B cell (primary cell): ENCODE measurements around the gene CFL2. TPM values are rescaled to one million over a fixed set of nuclear protein-coding genes. Genes with fewer than 3 reads are reported as not detected.

Experiments
- ATAC-seq: fragments of 200-7000 bp; cut with Tn5 transposase; one replicate; pipeline ENCODE4 v1.10.0; 2021; ENCODE audit warnings: low read depth, mild to moderate bottlenecking, moderate number of reproducible peaks, moderate library complexity
- CTCF ChIA-PET: fragments of 350-600 bp; sonication (Branson Sonifier 250); formaldehyde crosslinking; loops from one replicate; lab custom pipeline; 2021; ENCODE audit warnings: antibody characterized with exemption, inconsistent platforms; lab: Charles Lee
- POLR2A ChIA-PET: fragments of 350-600 bp; sonication (Branson Sonifier 250); formaldehyde crosslinking; loops from one replicate; lab custom pipeline; 2021; ENCODE audit warnings: antibody characterized with exemption; lab: Charles Lee
- DNase-seq: peaks from one replicate; pipeline ENCODE4 v3.0.0; 2013
- H2AFZ ChIP-seq: 2 replicates; pipeline ENCODE4 v1.6.1; 2012; ENCODE audit warnings: mild to moderate bottlenecking, low read depth, low read length; ENCODE audit not compliant: insufficient read depth, poor library complexity, severe bottlenecking
- H3K27ac ChIP-seq, 2 donors: 1 replicate in 1 of 2; 2 replicates in 1 of 2; pipeline ENCODE4 v1.5.1; 2012 to 2013; ENCODE audit warnings: low read length in 2 of 2, mild to moderate bottlenecking in 2 of 2, moderate library complexity in 1 of 2
- H3K27me3 ChIP-seq, 4 experiments: fragments of 200-600 bp in 1 of 4; sonication (generic) in 1 of 4; replicated peaks in 1 of 4; 1 replicate in 2 of 4; 2 replicates in 2 of 4; pipeline versions ENCODE4 v1.6.1 to v1.7.0; 2013 to 2016; ENCODE audit warnings: low read length in 3 of 4, mild to moderate bottlenecking in 2 of 4, mixed read lengths in 1 of 4, moderate library complexity in 1 of 4; ENCODE audit not compliant: insufficient read depth in 4 of 4, control insufficient read depth in 3 of 4; ENCODE audit errors: control extremely low read depth in 1 of 4
- H3K36me3 ChIP-seq, 2 experiments: replicated peaks in 1 of 2; 1 replicate in 1 of 2; 2 replicates in 1 of 2; pipeline versions ENCODE4 v1.6.1 to v1.7.1; 2013; ENCODE audit warnings: low read length in 1 of 2; ENCODE audit not compliant: insufficient read depth in 2 of 2, control insufficient read depth in 1 of 2; ENCODE audit errors: control extremely low read depth in 1 of 2, extremely low read depth in 1 of 2
- H3K4me1 ChIP-seq, 2 donors: fragments of 200-600 bp in 1 of 2; sonication (generic) in 1 of 2; 1 replicate in 1 of 2; 2 replicates in 1 of 2; pipeline versions ENCODE4 v1.5.1 to v1.6.1; 2013 to 2017; ENCODE audit warnings: low read length in 2 of 2; ENCODE audit not compliant: control insufficient read depth in 2 of 2, insufficient read depth in 2 of 2
- H3K4me2 ChIP-seq: replicated peaks from 2 replicates; pipeline ENCODE3; 2012; ENCODE audit warnings: mild to moderate bottlenecking, low read depth, low read length; ENCODE audit not compliant: poor library complexity, severe bottlenecking
- H3K4me3 ChIP-seq, 5 experiments: fragments of 200-600 bp in 1 of 5; sonication (generic) in 1 of 5; 1 replicate in 3 of 5; 2 replicates in 2 of 5; pipeline versions ENCODE4 v1.5.1 to v1.7.0; 2011 to 2016; ENCODE audit warnings: low read length in 4 of 5, mild to moderate bottlenecking in 4 of 5, low read depth in 2 of 5, control low read depth in 1 of 5, moderate library complexity in 1 of 5; ENCODE audit not compliant: insufficient read depth in 1 of 5; ENCODE audit errors: control extremely low read depth in 1 of 5, extremely low read depth in 1 of 5
- H3K79me2 ChIP-seq: fragments of 200-600 bp; sonication (generic); one replicate; pipeline ENCODE4 v1.6.0; 2016; ENCODE audit warnings: low read length; ENCODE audit not compliant: control insufficient read depth, insufficient read depth
- H3K9ac ChIP-seq: fragments of 200-600 bp; sonication (generic); 2 replicates; pipeline ENCODE4 v1.6.1; 2017; ENCODE audit warnings: mild to moderate bottlenecking, low read length, moderate library complexity
- H3K9me3 ChIP-seq, 3 donors: one replicate each; pipeline versions ENCODE4 v1.6.1 to v1.7.1; 2013; ENCODE audit warnings: low read length in 2 of 3; ENCODE audit not compliant: control insufficient read depth in 2 of 3, insufficient read depth in 1 of 3; ENCODE audit errors: control extremely low read depth in 1 of 3
- H4K20me1 ChIP-seq: 2 replicates; pipeline ENCODE4 v1.6.0; 2012; ENCODE audit warnings: mild to moderate bottlenecking, low read length; ENCODE audit not compliant: insufficient read depth, control insufficient read depth, poor library complexity, severe bottlenecking
- H3K27ac Mint-ChIP-seq: one replicate; pipeline ENCODE4 v1.8.0; 2021; ENCODE audit warnings: mixed read lengths
- H3K27me3 Mint-ChIP-seq: one replicate; pipeline ENCODE4 v1.8.0; 2021; ENCODE audit warnings: mixed read lengths
- H3K4me1 Mint-ChIP-seq: one replicate; pipeline ENCODE4 v1.8.0; 2021; ENCODE audit warnings: mixed read lengths
- H3K4me3 Mint-ChIP-seq: one replicate; pipeline ENCODE4 v1.8.0; 2021; ENCODE audit warnings: mixed read lengths
- H3K9me3 Mint-ChIP-seq: one replicate; pipeline ENCODE4 v1.8.0; 2022; ENCODE audit warnings: mixed read lengths; ENCODE audit not compliant: insufficient read depth
- CTCF ChIP-seq: fragments of 200-600 bp; IDR thresholded peaks from one replicate; pipeline ENCODE4 v1.8.0; 2022; ENCODE audit warnings: antibody characterized with exemption, mild to moderate bottlenecking
- EZH2 ChIP-seq: IDR thresholded peaks from 2 replicates; pipeline ENCODE4 v1.6.1; 2012; ENCODE audit warnings: borderline replicate concordance, low read depth, mild to moderate bottlenecking, moderate library complexity, low read length; ENCODE audit not compliant: insufficient read depth, poor library complexity, severe bottlenecking
- WGBS: methylation state at CpG from one replicate; pipeline ENCODE4 v1.1.5; 2013; ENCODE audit warnings: missing lambda C conversion rate; ENCODE audit not compliant: insufficient coverage; 5-methylcytosine and 5-hydroxymethylcytosine counted together
- intact Hi-C: fragments of 100-400 bp; cut with micrococcal nuclease; formaldehyde crosslinking; loops from one replicate; pipeline ENCODE4 v1.10.0; 2022
- polyA plus RNA-seq: library from polyadenylated mRNA; depleted of rRNA; stranded (reverse); fragments of >200 nt; gene quantifications from 2 replicates; pipeline ENCODE4 v1.2.3, GENCODE V29; 2012
- total RNA-seq, 2 donors: library from RNA; stranded (reverse); fragments of 120-200 nt in 1 of 2; gene quantifications; 1 replicate in 1 of 2; 2 replicates in 1 of 2; pipeline versions ENCODE4 v1.2.3 to v1.2.4, GENCODE V29; 2013 to 2022

Gene CFL2
- total and polyA plus RNA-seq, 2 donors (not counting 1 experiment from before 2014, with no cell fraction given), result 9.6 to 21.9 TPM

- POLR2A ChIA-PET, result no interaction called here
Observed at GRCh38 chr14:34688470-34689206, 25.8 kb downstream of the CFL2 start.

More at GRCh38 chr14:34688470-34689206, 25.8 kb downstream of the CFL2 start:
- H3K4me3 Mint-ChIP-seq, result no peak overlapping the region
- WGBS, result no CpG with 5 or more reads among the region's 3 CpGs
- H3K9ac ChIP-seq, result no peak overlapping the region
- no peak overlapping the region for H3K4me2 ChIP-seq
- intact Hi-C loops, result no loop called here
- no peaks in the 10 kb centered on the region for H3K36me3 ChIP-seq
- no peak for TF ChIP-seq CTCF
- TF ChIP-seq EZH2, result no peak
- no peak overlapping the region for H3K4me3 ChIP-seq
- no peak overlapping the region for H3K27ac ChIP-seq
- no peaks in the 10 kb centered on the region for H3K27me3 ChIP-seq
- no peak overlapping the region for H3K27ac Mint-ChIP-seq
- H3K4me1 Mint-ChIP-seq, result peaks cover 9% of the 10 kb centered on the region
- H3K4me1 ChIP-seq, result peaks cover 4 to 6% of the 10 kb centered on the region in 2 donors
- no peak overlapping the region for H2AFZ ChIP-seq
- CTCF ChIA-PET, result interaction anchor here (0.8 kb wide), 1 partner anchor 34 kb away, joined by 4 read pairs; no protein-coding TSS in a partner anchor
- H3K27me3 Mint-ChIP-seq, result peaks cover 16% of the 10 kb centered on the region
- no peaks in the 10 kb centered on the region for H3K79me2 ChIP-seq
- H4K20me1 ChIP-seq, result no peaks in the 10 kb centered on the region
- ATAC-seq (no peak), DNase-seq (no peak)
- no peaks in the 10 kb centered on the region for H3K9me3 Mint-ChIP-seq
- H3K9me3 ChIP-seq, result peaks cover 0 to 3% (median 1%) of the 10 kb centered on the region in 3 donors
